Superior temporal gyrus (tissue), 1 donor: ENCODE results near the gene NAT9.

Experiments
- DNase-seq: peaks from one replicate; pipeline ENCODE4 v3.0.0-alpha.2; 2016; ENCODE audit errors: extremely low spot score

NAT9 gene

GRCh38 chr17:74779948-74780400 is 3.8 kb upstream of the NAT9 start:
- DNase-seq: no peak

GRCh38 chr17:74779501-74779900 is 3.4 kb upstream of the NAT9 start:
- no peak for DNase-seq

GRCh38 chr17:74778960-74779359 is 2.8 kb upstream of the NAT9 start:
- DNase-seq: no peak

GRCh38 chr17:74777901-74778515 is 1.9 kb upstream of the NAT9 start:
- DNase-seq: no peak

- DNase-seq: no peak
Measured at GRCh38 chr17:74776990-74777389, 845 bp upstream of the NAT9 start.

- no peak for DNase-seq
Measured at GRCh38 chr17:74775409-74776043, 619 bp downstream of the NAT9 start.

- DNase-seq: no peak
Measured at GRCh38 chr17:74773871-74774286, 2.3 kb downstream of the NAT9 start.

- no peak for DNase-seq
Measured at GRCh38 chr17:74773414-74773813, 2.7 kb downstream of the NAT9 start.

GRCh38 chr17:74772053-74772452 is 4.1 kb downstream of the NAT9 start:
- no peak for DNase-seq

- no peak for DNase-seq
Measured at GRCh38 chr17:74771319-74771914, 4.7 kb downstream of the NAT9 start.

- peak; percentile 73 for DNase-seq
Measured at GRCh38 chr17:74770498-74771318, 5.4 kb downstream of the NAT9 start.

- no peak for DNase-seq
Measured at GRCh38 chr17:74769856-74770497, 6.2 kb downstream of the NAT9 start.

GRCh38 chr17:74769266-74769855 is 6.8 kb downstream of the NAT9 start:
- no peak for DNase-seq

GRCh38 chr17:74768763-74769114 is 7.4 kb downstream of the NAT9 start:
- no peak for DNase-seq

- DNase-seq: no peak
Measured at GRCh38 chr17:74768069-74768762, 7.9 kb downstream of the NAT9 start.

GRCh38 chr17:74767111-74767516 is 9.0 kb downstream of the NAT9 start:
- DNase-seq: peak; percentile 90

GRCh38 chr17:74766413-74766812 is 9.7 kb downstream of the NAT9 start:
- DNase-seq: no peak

- DNase-seq: no peak
Measured at GRCh38 chr17:74764751-74765286, 11.3 kb downstream of the NAT9 start.

- DNase-seq: no peak
Measured at GRCh38 chr17:74763565-74764387, 12.4 kb downstream of the NAT9 start.

- no peak for DNase-seq
Measured at GRCh38 chr17:74761931-74762330, 14.2 kb downstream of the NAT9 start.
